Head of caudate nucleus (tissue), 42 donors: Measurements from ENCODE around the gene ANKIB1.
A peak's percentile ranks its signal among the peaks of the same experiment; 100 is the strongest.
"Not testable (repeated sequence)": the region's sequence is repeated elsewhere in the genome, so short reads cannot be mapped to it uniquely, and the experiment has no call there.

Source experiments
- DNase-seq, 42 donors: peaks; one replicate each; pipeline versions ENCODE4 v3.0.0 to v3.0.0-alpha.2; 2020 to 2021; ENCODE audit warnings: mixed read lengths in 7 of 42
- intact Hi-C: fragments of 100-400 bp; cut with DNase I; formaldehyde crosslinking; loops from one replicate; pipeline ENCODE4 v1.15.0; 2022

Gene ANKIB1

GRCh38 chr7:92303761-92304160 is 58.0 kb downstream of the ANKIB1 start:
- no peak for DNase-seq
- intact Hi-C loops, result no loop called here

GRCh38 chr7:92304406-92304893 is 58.7 kb downstream of the ANKIB1 start:
- no peak for DNase-seq
- intact Hi-C loops, result no loop called here

- no peak for DNase-seq
Measured at GRCh38 chr7:92306153-92306552, 60.4 kb downstream of the ANKIB1 start.

GRCh38 chr7:92313055-92313454 is 67.3 kb downstream of the ANKIB1 start:
- no peak for DNase-seq
- intact Hi-C loops, result no loop called here

More at GRCh38 chr7:92306153-92306552, 60.4 kb downstream of the ANKIB1 start:
- intact Hi-C loops, result no loop called here

GRCh38 chr7:92319243-92319642 is 73.5 kb downstream of the ANKIB1 start:
- intact Hi-C loops, result no loop called here
- DNase-seq, result no peak

- DNase-seq, result no peak
- intact Hi-C loops, result no loop called here
Measured at GRCh38 chr7:92325173-92325572, 79.4 kb downstream of the ANKIB1 start.

- no peak for DNase-seq
- intact Hi-C loops, result no loop called here
Measured at GRCh38 chr7:92325858-92326257, 80.1 kb downstream of the ANKIB1 start.

- no peak for DNase-seq
- intact Hi-C loops, result no loop called here
Measured at GRCh38 chr7:92330835-92331438, 85.2 kb downstream of the ANKIB1 start.

- intact Hi-C loops, result no loop called here
- DNase-seq, result no peak
Measured at GRCh38 chr7:92331508-92331907, 85.7 kb downstream of the ANKIB1 start.

GRCh38 chr7:92332782-92333181 is 87.0 kb downstream of the ANKIB1 start:
- DNase-seq, result peak in 6 of 42 donors; percentile 9 to 58 (median 25)

GRCh38 chr7:92333866-92334265 is 88.1 kb downstream of the ANKIB1 start:
- no peak for DNase-seq
- intact Hi-C loops, result no loop called here

More at GRCh38 chr7:92332782-92333181, 87.0 kb downstream of the ANKIB1 start:
- intact Hi-C loops, result no loop called here

GRCh38 chr7:92335574-92335973 is 89.8 kb downstream of the ANKIB1 start:
- intact Hi-C loops, result no loop called here

GRCh38 chr7:92336662-92337340 is 91.0 kb downstream of the ANKIB1 start:
- DNase-seq, result no peak
- intact Hi-C loops, result no loop called here

More at GRCh38 chr7:92335574-92335973, 89.8 kb downstream of the ANKIB1 start:
- DNase-seq, result no peak

- intact Hi-C loops, result no loop called here
- DNase-seq, result peak in 1 of 42 donors; percentile 15
Measured at GRCh38 chr7:92340016-92340415, 94.2 kb downstream of the ANKIB1 start.

GRCh38 chr7:92343714-92344113 is 97.9 kb downstream of the ANKIB1 start:
- no peak for DNase-seq
- intact Hi-C loops, result no loop called here

GRCh38 chr7:92352009-92352408 is 106.2 kb downstream of the ANKIB1 start:
- intact Hi-C loops, result no loop called here
- DNase-seq, result no peak

- intact Hi-C loops, result no loop called here
- DNase-seq, result no peak
Measured at GRCh38 chr7:92354214-92354613, 108.4 kb downstream of the ANKIB1 start.

GRCh38 chr7:92356406-92356805 is 110.6 kb downstream of the ANKIB1 start:
- DNase-seq, result no peak
- intact Hi-C loops, result no loop called here

- intact Hi-C loops, result no loop called here
- no peak for DNase-seq
Measured at GRCh38 chr7:92357260-92357659, 111.5 kb downstream of the ANKIB1 start.

- DNase-seq, intact Hi-C loops: not testable (repeated sequence)
Measured at GRCh38 chr7:92359179-92359578, 113.4 kb downstream of the ANKIB1 start.

- intact Hi-C loops, result no loop called here
- no peak for DNase-seq
Measured at GRCh38 chr7:92359801-92360200, 114.0 kb downstream of the ANKIB1 start.
